Measurements from ENCODE around the gene DNAJB6. TPM values are rescaled to one million over a fixed set of nuclear protein-coding genes. Genes with fewer than 3 reads are reported as not detected.

DNAJB6 gene
- total RNA-seq, 2 donors from 2014 or later = 126 to 174 TPM

- Mint-ChIP-seq H3K9me3 (no peaks in the 10 kb centered on the region), H3K4me1 (peaks cover 34% of the 10 kb centered on the region), H3K27ac (peak overlapping the region; percentile 58), H3K4me3 (no peak overlapping the region), H3K36me3 (ENCODE audit: low read depth) (peaks cover 18% of the 10 kb centered on the region), H3K27me3 (ENCODE audit: insufficient read depth) (no peaks in the 10 kb centered on the region)
- Histone ChIP-seq H3K27me3 (ENCODE audit: control insufficient read depth, insufficient read depth, low read length, poor library complexity, severe bottlenecking) (no peaks in the 10 kb centered on the region), H3K9ac (ENCODE audit: extremely low read depth, low read length, poor library complexity, severe bottlenecking) (no peak overlapping the region), H3K27ac (ENCODE audit: low read depth, low read length) (no peak overlapping the region), H3K9me3 (ENCODE audit: control insufficient read depth, low read length) (no peaks in the 10 kb centered on the region), H3K36me3 (ENCODE audit: control insufficient read depth, insufficient read depth, low read length) (peaks cover 7% of the 10 kb centered on the region), H3K4me3 (ENCODE audit: low read length) (no peak overlapping the region), H3K4me1 (ENCODE audit: control insufficient read depth, insufficient read depth, low read length) (no peaks in the 10 kb centered on the region)
- TF ChIP-seq CTCF (conservative IDR thresholded peaks at IDR 0.05) = no peak
- 94 to 96% methylated on average over 5 to 11 of the region's 11 CpGs for WGBS, 2 experiments (ENCODE audit: insufficient coverage in 1 of 2, insufficient read length in 1 of 2)
- no peak for DNase-seq
These were observed 10.6 kb downstream of the DNAJB6 start for GRCh38 chr7:157347217-157347904.

GRCh38 chr7:157348548-157348947, 11.7 kb downstream of the DNAJB6 start:
- Histone ChIP-seq H3K36me3 (ENCODE audit: control insufficient read depth, insufficient read depth, low read length) (peaks cover 11% of the 10 kb centered on the region), H3K27ac (ENCODE audit: low read depth, low read length) (no peak overlapping the region), H3K4me1 (ENCODE audit: control insufficient read depth, insufficient read depth, low read length) (no peaks in the 10 kb centered on the region), H3K4me3 (ENCODE audit: low read length) (no peak overlapping the region), H3K9ac (ENCODE audit: extremely low read depth, low read length, poor library complexity, severe bottlenecking) (no peak overlapping the region), H3K27me3 (ENCODE audit: control insufficient read depth, insufficient read depth, low read length, poor library complexity, severe bottlenecking) (no peaks in the 10 kb centered on the region), H3K9me3 (ENCODE audit: control insufficient read depth, low read length) (no peaks in the 10 kb centered on the region)
- Mint-ChIP-seq H3K27ac (peak overlapping the region; percentile 2), H3K9me3 (no peaks in the 10 kb centered on the region), H3K4me1 (peaks cover 33% of the 10 kb centered on the region), H3K36me3 (ENCODE audit: low read depth) (peaks cover 15% of the 10 kb centered on the region), H3K4me3 (no peak overlapping the region), H3K27me3 (ENCODE audit: insufficient read depth) (no peaks in the 10 kb centered on the region)
- no peak for DNase-seq
- no peak for TF ChIP-seq CTCF (conservative IDR thresholded peaks at IDR 0.05)
- 88 to 89% methylated on average over 9 to 11 of the region's 11 CpGs for WGBS, 2 experiments (ENCODE audit: insufficient coverage in 1 of 2, insufficient read length in 1 of 2)

GRCh38 chr7:157352516-157352915, 15.7 kb downstream of the DNAJB6 start:
- 82 to 93% methylated on average over 3 to 6 of the region's 6 CpGs for WGBS, 2 experiments (ENCODE audit: insufficient coverage in 1 of 2, insufficient read length in 1 of 2)
- H3K36me3 Mint-ChIP-seq (ENCODE audit: low read depth) = peaks cover 21% of the 10 kb centered on the region
- H3K9me3 ChIP-seq (ENCODE audit: control insufficient read depth, low read length) = no peaks in the 10 kb centered on the region
- H3K4me3 Mint-ChIP-seq = no peak overlapping the region
- H3K4me1 ChIP-seq (ENCODE audit: control insufficient read depth, insufficient read depth, low read length) = no peaks in the 10 kb centered on the region
- no peak for DNase-seq
- H3K27me3 ChIP-seq (ENCODE audit: control insufficient read depth, insufficient read depth, low read length, poor library complexity, severe bottlenecking) = no peaks in the 10 kb centered on the region
- peak overlapping the region; percentile 55 for H3K27ac Mint-ChIP-seq
- H3K4me3 ChIP-seq (ENCODE audit: low read length) = no peak overlapping the region
- H3K9ac ChIP-seq (ENCODE audit: extremely low read depth, low read length, poor library complexity, severe bottlenecking) = no peak overlapping the region
- H3K27me3 Mint-ChIP-seq (ENCODE audit: insufficient read depth) = no peaks in the 10 kb centered on the region
- H3K36me3 ChIP-seq (ENCODE audit: control insufficient read depth, insufficient read depth, low read length) = peaks cover 24% of the 10 kb centered on the region
- H3K27ac ChIP-seq (ENCODE audit: low read depth, low read length) = no peak overlapping the region
- peaks cover 37% of the 10 kb centered on the region for H3K4me1 Mint-ChIP-seq
- H3K9me3 Mint-ChIP-seq = no peaks in the 10 kb centered on the region
- TF ChIP-seq CTCF (conservative IDR thresholded peaks at IDR 0.05) = no peak
